H1 (cell line): Measurements from ENCODE around the gene FKTN. TPM values are rescaled to one million over a fixed set of nuclear protein-coding genes. Genes with fewer than 3 reads are reported as not detected.

Experiments
- CTCF ChIA-PET: fragments of 300-600 bp; sonication (Branson Sonifier 250); formaldehyde crosslinking; loops from one replicate; lab custom pipeline; 2021; ENCODE audit not compliant: partially characterized antibody; lab: Charles Lee
- POLR2A ChIA-PET: fragments of 300-600 bp; sonication (Branson Sonifier 250); formaldehyde crosslinking; loops from one replicate; lab custom pipeline; 2021; ENCODE audit warnings: inconsistent platforms; ENCODE audit not compliant: partially characterized antibody; lab: Charles Lee
- DNase-seq, 2 experiments: peaks; one replicate each; pipeline versions ENCODE4 v3.0.0 to v3.0.0-alpha.2; 2010 to 2022; ENCODE audit warnings: low spot score in 2 of 2, low read depth in 1 of 2, mixed read lengths in 1 of 2
- FAIRE-seq: peaks from 2 replicates; lab custom pipeline; 2011; peaks lifted over from hg19 to GRCh38; lab: Jason Lieb, UNC
- H2AFZ ChIP-seq: 2 replicates; pipeline ENCODE4 v1.8.1; 2012; ENCODE audit warnings: low read length, inconsistent platforms
- H2AK5ac ChIP-seq: 2 replicates; pipeline ENCODE4 v1.6.1; 2013; ENCODE audit warnings: low read depth, low read length
- H2BK120ac ChIP-seq: replicated peaks from 2 replicates; pipeline ENCODE3; 2013; ENCODE audit warnings: low read depth, low read length, inconsistent platforms
- H2BK12ac ChIP-seq: 2 replicates; pipeline ENCODE4 v1.6.1; 2013; ENCODE audit warnings: low read depth, low read length
- H2BK15ac ChIP-seq: 2 replicates; pipeline ENCODE4 v1.6.1; 2013; ENCODE audit warnings: low read length
- H2BK20ac ChIP-seq: 2 replicates; pipeline ENCODE4 v1.6.1; 2013; ENCODE audit warnings: low read length
- H2BK5ac ChIP-seq: 2 replicates; pipeline ENCODE4 v1.6.1; 2013; ENCODE audit warnings: low read depth, low read length
- H3K14ac ChIP-seq: 2 replicates; pipeline ENCODE4 v1.6.1; 2013; ENCODE audit warnings: inconsistent platforms; ENCODE audit not compliant: insufficient read length
- H3K18ac ChIP-seq: 2 replicates; pipeline ENCODE4 v1.6.1; 2013; ENCODE audit warnings: low read length; ENCODE audit errors: extremely low read depth
- H3K23ac ChIP-seq: 2 replicates; pipeline ENCODE4 v1.6.1; 2013; ENCODE audit warnings: inconsistent platforms; ENCODE audit not compliant: insufficient read length
- H3K23me2 ChIP-seq: 2 replicates; pipeline ENCODE4 v1.6.1; 2013; ENCODE audit warnings: low read depth, low read length
- H3K27ac ChIP-seq: 2 replicates; pipeline ENCODE4 v1.6.1; 2011; ENCODE audit warnings: low read depth, low read length, inconsistent platforms
- H3K27me3 ChIP-seq, 4 experiments: replicated peaks in 1 of 4; 1 replicate in 1 of 4; 2 replicates in 3 of 4; pipeline versions ENCODE4 v1.6.1 to v1.8.1; 2011 to 2013; ENCODE audit warnings: low read length in 3 of 4, mild to moderate bottlenecking in 3 of 4, inconsistent platforms in 2 of 4, mixed read lengths in 2 of 4, moderate library complexity in 1 of 4; ENCODE audit not compliant: control insufficient read depth in 3 of 4, insufficient read depth in 3 of 4; ENCODE audit errors: extremely low read depth in 1 of 4
- H3K36me3 ChIP-seq, 4 experiments: 2 replicates each; pipeline versions ENCODE4 v1.6.1 to v1.8.1; 2011 to 2013; ENCODE audit warnings: mild to moderate bottlenecking in 4 of 4, low read length in 3 of 4, moderate library complexity in 2 of 4, control low read depth in 1 of 4, inconsistent platforms in 1 of 4; ENCODE audit not compliant: insufficient read depth in 4 of 4, control insufficient read depth in 2 of 4
- H3K4ac ChIP-seq: replicated peaks from 2 replicates; pipeline ENCODE3; 2013; ENCODE audit warnings: low read length, low read depth, mixed read lengths, inconsistent platforms; ENCODE audit not compliant: insufficient read length
- H3K4me1 ChIP-seq, 4 experiments: replicated peaks in 1 of 4; 1 replicate in 1 of 4; 2 replicates in 3 of 4; pipeline versions ENCODE4 v1.6.1 to v1.8.1; 2011 to 2013; ENCODE audit warnings: low read length in 3 of 4, inconsistent platforms in 2 of 4, mixed read lengths in 1 of 4; ENCODE audit not compliant: insufficient read depth in 4 of 4, control insufficient read depth in 3 of 4
- H3K4me2 ChIP-seq, 2 experiments: 2 replicates each; pipeline versions ENCODE4 v1.6.1 to v1.8.1; 2011 to 2013; ENCODE audit warnings: low read depth in 2 of 2, low read length in 2 of 2, control low read depth in 1 of 2, inconsistent platforms in 1 of 2, mild to moderate bottlenecking in 1 of 2; ENCODE audit not compliant: insufficient read depth in 1 of 2
- H3K4me3 ChIP-seq, 4 experiments: fragments of 200-600, 300-600 bp in 1 of 4; sonication (generic), shearing (Covaris generic), sonication (Bioruptor Twin) in 1 of 4; 2 replicates each; pipeline versions ENCODE4 v1.5.1 to v1.8.1; 2011 to 2016; ENCODE audit warnings: low read length in 4 of 4, low read depth in 3 of 4, control low read depth in 2 of 4, inconsistent platforms in 2 of 4, mild to moderate bottlenecking in 2 of 4, mixed read lengths in 1 of 4, moderate library complexity in 1 of 4; ENCODE audit not compliant: insufficient read depth in 2 of 4; ENCODE audit errors: extremely low read depth in 1 of 4
- H3K56ac ChIP-seq: replicated peaks from 2 replicates; pipeline ENCODE3; 2013; ENCODE audit warnings: low read depth, mild to moderate bottlenecking, mixed read lengths, low read length, inconsistent platforms; ENCODE audit not compliant: insufficient read length
- H3K79me1 ChIP-seq: 2 replicates; pipeline ENCODE4 v1.6.1; 2013; ENCODE audit warnings: low read depth, low read length, control low read depth
- H3K79me2 ChIP-seq, 2 experiments: 2 replicates each; pipeline versions ENCODE4 v1.6.1 to v1.8.1; 2012 to 2013; ENCODE audit warnings: low read length in 2 of 2, mild to moderate bottlenecking in 2 of 2, inconsistent platforms in 1 of 2; ENCODE audit not compliant: insufficient read depth in 2 of 2, control insufficient read depth in 1 of 2
- H3K9ac ChIP-seq, 4 experiments: replicated peaks in 1 of 4; 1 replicate in 1 of 4; 2 replicates in 3 of 4; pipeline versions ENCODE4 v1.6.1 to v1.8.1; 2011 to 2013; ENCODE audit warnings: low read depth in 3 of 4, low read length in 3 of 4, control low read depth in 2 of 4, mild to moderate bottlenecking in 2 of 4, moderate library complexity in 2 of 4, inconsistent platforms in 1 of 4; ENCODE audit errors: extremely low read depth in 1 of 4
- H3K9me3 ChIP-seq, 2 experiments: 2 replicates each; pipeline versions ENCODE4 v1.6.1 to v1.8.1; 2012 to 2013; ENCODE audit warnings: mild to moderate bottlenecking in 2 of 2, moderate library complexity in 2 of 2, control low read depth in 1 of 2, inconsistent platforms in 1 of 2, low read depth in 1 of 2, low read length in 1 of 2, mixed read lengths in 1 of 2; ENCODE audit not compliant: insufficient read depth in 2 of 2
- H4K20me1 ChIP-seq, 2 experiments: replicated peaks in 1 of 2; 2 replicates each; pipeline versions ENCODE3 to v1.8.1; 2011 to 2013; ENCODE audit warnings: inconsistent platforms in 2 of 2, low read length in 2 of 2, mild to moderate bottlenecking in 1 of 2; ENCODE audit not compliant: insufficient read depth in 2 of 2, control insufficient read depth in 1 of 2
- H4K5ac ChIP-seq: 2 replicates; pipeline ENCODE4 v1.6.1; 2013; ENCODE audit warnings: low read length, low read depth, mixed read lengths, inconsistent platforms; ENCODE audit not compliant: insufficient read length
- H4K8ac ChIP-seq: 2 replicates; pipeline ENCODE4 v1.8.0; 2013; ENCODE audit warnings: mild to moderate bottlenecking, moderate library complexity, low read length, inconsistent platforms; ENCODE audit not compliant: insufficient read depth; ENCODE audit errors: extremely low read depth
- H4K91ac ChIP-seq: replicated peaks from 2 replicates; pipeline ENCODE3; 2013; ENCODE audit warnings: low read length, mixed read lengths, inconsistent platforms; ENCODE audit not compliant: insufficient read length
- EP300 ChIP-seq, 2 experiments: IDR thresholded peaks; 1 replicate in 1 of 2; 2 replicates in 1 of 2; pipeline ENCODE4 v1.6.1; 2011 to 2012; ENCODE audit warnings: low read depth in 2 of 2, low read length in 2 of 2, mild to moderate bottlenecking in 2 of 2, borderline replicate concordance in 1 of 2, inconsistent platforms in 1 of 2, moderate library complexity in 1 of 2
- JUND ChIP-seq: IDR thresholded peaks from 2 replicates; pipeline ENCODE4 v1.6.1; 2011; ENCODE audit warnings: mild to moderate bottlenecking, improper control_type of control experiment, low read length
- POLR2A ChIP-seq, 2 experiments: IDR thresholded peaks; 1 replicate in 1 of 2; 2 replicates in 1 of 2; pipeline ENCODE4 v1.6.1; 2011; ENCODE audit warnings: low read depth in 2 of 2, low read length in 2 of 2, mild to moderate bottlenecking in 2 of 2; ENCODE audit errors: control extremely low read depth in 1 of 2
- RFX5 ChIP-seq: IDR thresholded peaks from 2 replicates; pipeline ENCODE4 v1.6.1; 2011; ENCODE audit warnings: low read depth, low read length, improper control_type of control experiment, borderline replicate concordance
- SIN3A ChIP-seq, 2 experiments: IDR thresholded peaks in 1 of 2; conservative IDR thresholded peaks in 1 of 2; 2 replicates each; pipeline ENCODE4 v1.6.1; 2011 to 2012; ENCODE audit warnings: low read length in 2 of 2, improper control_type of control experiment in 1 of 2, low read depth in 1 of 2, mild to moderate bottlenecking in 1 of 2
- SIRT6 ChIP-seq: IDR thresholded peaks from one replicate; pipeline ENCODE4 v1.7.1; 2012; ENCODE audit warnings: low read length, inconsistent platforms
- SP2 ChIP-seq: IDR thresholded peaks from 2 replicates; pipeline ENCODE4 v1.6.1; 2012; ENCODE audit warnings: mild to moderate bottlenecking, low read length, inconsistent platforms
- polyA plus RNA-seq, 7 experiments: library from polyadenylated mRNA; depleted of rRNA in 3 of 7; stranded (reverse) in 5 of 7; unstranded in 2 of 7; fragments of >200 nt in 5 of 7; fragments of 200-250 nt in 2 of 7; gene quantifications; 1 replicate in 5 of 7; 2 replicates in 1 of 7; 4 replicates in 1 of 7; pipeline versions ENCODE4 v1.2.1 to v1.2.3, GENCODE V29; 2011 to 2013; ENCODE audit warnings: missing spikeins in 2 of 7, mixed read lengths in 2 of 7
- total RNA-seq: library from RNA; stranded (reverse); fragmentation: NEBNext Ultra II Directional; extraction: Animal tissue kit (Norgen Biotek cat#: 25700); gene quantifications from 2 replicates; pipeline ENCODE4 v1.2.1, GENCODE V29; 2021

FKTN gene
- total and polyA plus RNA-seq, 2 of the 8 experiments (the other 6 are each of a cell fraction or from before 2014, with no cell fraction given) = 2.7 to 13.4 TPM

DNA sequence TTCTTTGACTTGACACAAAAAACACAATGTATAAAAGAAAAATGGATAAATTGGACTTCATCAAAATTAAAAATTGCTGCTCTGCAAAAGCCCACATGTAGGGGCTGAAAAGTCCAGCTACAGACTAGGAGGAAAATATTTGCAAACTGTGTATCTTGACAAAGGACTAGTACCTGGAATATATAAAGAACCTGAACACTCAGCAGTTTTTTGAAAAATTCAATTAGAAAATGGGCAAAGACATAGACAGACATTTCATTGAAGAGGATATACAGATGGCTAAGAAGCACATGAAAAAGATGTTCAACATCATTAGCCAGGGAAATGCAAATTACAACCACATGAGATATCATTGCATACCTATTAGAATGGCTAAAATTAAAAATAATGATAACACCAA lies 85.9 kb downstream of the FKTN start:
- no peaks in the 10 kb centered on the region for H3K23me2 ChIP-seq
- H2BK15ac ChIP-seq = no peak overlapping the region
- no peak overlapping the region for H3K27ac ChIP-seq
- H3K56ac ChIP-seq = no peak overlapping the region
- no peak overlapping the region for H2BK120ac ChIP-seq
- no peak overlapping the region for H3K4me3 ChIP-seq
- no peaks in the 10 kb centered on the region for H3K9me3 ChIP-seq
- no peak overlapping the region for H2BK20ac ChIP-seq
- H2BK12ac ChIP-seq = no peak overlapping the region
- no peaks in the 10 kb centered on the region for H4K20me1 ChIP-seq
- no peak overlapping the region for H2AK5ac ChIP-seq
- DNase-seq = no peak
- H3K18ac ChIP-seq = no peak overlapping the region
- H3K4me2 ChIP-seq = no peak overlapping the region
- H3K9ac ChIP-seq = no peak overlapping the region
- TF ChIP-seq SP2 = no peak
- no peak for TF ChIP-seq RFX5
- TF ChIP-seq SIN3A (conservative IDR thresholded peaks at IDR 0.05 in 1 of 2, IDR thresholded peaks at IDR 0.05 in 1 of 2; ENCODE audit: low read depth in 1 of 2, low read length in 2 of 2) = no peak
- no peak for TF ChIP-seq EP300 (IDR thresholded peaks at IDR 0.05; ENCODE audit: borderline replicate concordance in 1 of 2, low read depth in 2 of 2, low read length in 2 of 2)
- no peak for TF ChIP-seq JUND
- TF ChIP-seq POLR2A (IDR thresholded peaks at IDR 0.05; ENCODE audit: control extremely low read depth in 1 of 2, low read depth in 2 of 2, low read length in 2 of 2) = no peak
- TF ChIP-seq SIRT6 = no peak
- H3K36me3 ChIP-seq = no peaks in the 10 kb centered on the region
- H2BK5ac ChIP-seq = no peak overlapping the region
- CTCF ChIA-PET = interaction anchor here (0.8 kb wide), 1 partner anchor 35 kb away, joined by 3 read pairs; no protein-coding TSS in a partner anchor
- FAIRE-seq = no peak
- H3K4ac ChIP-seq = no peak overlapping the region
- POLR2A ChIA-PET = no interaction called here
- no peak overlapping the region for H3K23ac ChIP-seq
- H4K5ac ChIP-seq = no peak overlapping the region
- H3K4me1 ChIP-seq = peaks cover 2 to 6% (median 3%) of the 10 kb centered on the region in 4 experiments; a peak in 5 of 7 replicates
- no peak overlapping the region for H4K91ac ChIP-seq
- no peaks in the 10 kb centered on the region for H3K79me1 ChIP-seq
- no peak overlapping the region for H4K8ac ChIP-seq
- no peak overlapping the region for H3K14ac ChIP-seq
- H3K27me3 ChIP-seq = no peaks in the 10 kb centered on the region
- no peak overlapping the region for H2AFZ ChIP-seq
- no peaks in the 10 kb centered on the region for H3K79me2 ChIP-seq
